Endothelial cell of umbilical vein (primary cell): ENCODE data around the gene KIAA0825. TPM values are rescaled to one million over a fixed set of nuclear protein-coding genes. Genes with fewer than 3 reads are reported as not detected.

ENCODE experiments used
- BruUV-seq: library from RNA; stranded (reverse); fragments of 400-500 nt; replicated peaks from 2 replicates; lab custom pipeline; 2021; lab: Mats Ljungman, UMichigan
- CTCF ChIA-PET: fragments of 300-600, 350-600 bp; sonication (Branson Sonifier 250); formaldehyde crosslinking; loops from one replicate; lab custom pipeline; 2021; ENCODE audit warnings: antibody characterized with exemption, inconsistent platforms; lab: Charles Lee
- POLR2A ChIA-PET: fragments of 300-600, 350-600 bp; sonication (Branson Sonifier 250); formaldehyde crosslinking; loops from one replicate; lab custom pipeline; 2021; ENCODE audit warnings: antibody characterized with exemption, inconsistent platforms; lab: Charles Lee
- DNase-seq: peaks from one replicate; pipeline ENCODE4 v3.0.0-alpha.2; 2011; ENCODE audit warnings: low read depth, low spot score
- FAIRE-seq: peaks from 2 replicates; lab custom pipeline; 2011; peaks lifted over from hg19 to GRCh38; lab: Jason Lieb, UNC
- H2AFZ ChIP-seq: 2 replicates; pipeline ENCODE4 v1.6.0; 2012; ENCODE audit warnings: low read depth, low read length, control low read depth, inconsistent platforms
- H3K27ac ChIP-seq: 2 replicates; pipeline ENCODE4 v1.5.1; 2011; ENCODE audit warnings: low read depth, mild to moderate bottlenecking, control low read depth, low read length, moderate library complexity; ENCODE audit not compliant: insufficient read depth
- H3K27me3 ChIP-seq, 2 experiments: 2 replicates each; pipeline versions ENCODE4 v1.6.0 to v1.6.1; 2011; ENCODE audit warnings: low read length in 2 of 2, mixed read lengths in 1 of 2; ENCODE audit not compliant: control insufficient read depth in 2 of 2, insufficient read depth in 2 of 2
- H3K36me3 ChIP-seq, 2 experiments: 2 replicates in 1 of 2; 3 replicates in 1 of 2; pipeline ENCODE4 v1.5.1; 2011; ENCODE audit warnings: low read length in 2 of 2, mild to moderate bottlenecking in 1 of 2, moderate library complexity in 1 of 2; ENCODE audit not compliant: control insufficient read depth in 2 of 2, insufficient read depth in 2 of 2; ENCODE audit errors: extremely low read depth in 1 of 2
- H3K4me1 ChIP-seq: 3 replicates; pipeline ENCODE4 v1.5.1; 2011; ENCODE audit warnings: mild to moderate bottlenecking, low read length; ENCODE audit not compliant: control insufficient read depth, insufficient read depth; ENCODE audit errors: extremely low read depth
- H3K4me2 ChIP-seq: 2 replicates; pipeline ENCODE4 v1.6.1; 2011; ENCODE audit warnings: low read length, control low read depth, mixed read lengths; ENCODE audit not compliant: insufficient read depth
- H3K4me3 ChIP-seq, 3 experiments: fragments of 200-600 bp in 1 of 3; sonication (generic), shearing (Covaris generic) in 1 of 3; replicated peaks in 1 of 3; 2 replicates each; pipeline ENCODE4 v1.5.1; 2011 to 2016; ENCODE audit warnings: control low read depth in 3 of 3, low read length in 3 of 3, mild to moderate bottlenecking in 2 of 3, inconsistent platforms in 1 of 3, low read depth in 1 of 3, moderate library complexity in 1 of 3; ENCODE audit not compliant: insufficient read depth in 1 of 3
- H3K79me2 ChIP-seq: 2 replicates; pipeline ENCODE4 v1.6.0; 2012; ENCODE audit warnings: low read length, inconsistent platforms; ENCODE audit not compliant: control insufficient read depth, insufficient read depth
- H3K9ac ChIP-seq: replicated peaks from 2 replicates; pipeline ENCODE3; 2011; ENCODE audit warnings: low read length, control low read depth; ENCODE audit not compliant: insufficient read depth; ENCODE audit errors: extremely low read depth
- H3K9me1 ChIP-seq: replicated peaks from 3 replicates; pipeline ENCODE4 v1.6.0; 2011; ENCODE audit warnings: mild to moderate bottlenecking, low read length; ENCODE audit not compliant: control insufficient read depth, insufficient read depth; ENCODE audit errors: extremely low read depth
- H3K9me3 ChIP-seq: replicated peaks from 2 replicates; pipeline ENCODE4 v1.5.1; 2012; ENCODE audit warnings: low read length, inconsistent platforms; ENCODE audit not compliant: control insufficient read depth, insufficient read depth
- H4K20me1 ChIP-seq: replicated peaks from 2 replicates; pipeline ENCODE3; 2011; ENCODE audit warnings: mild to moderate bottlenecking, low read length; ENCODE audit not compliant: control insufficient read depth, insufficient read depth; ENCODE audit errors: extremely low read depth
- CTCF ChIP-seq, 2 donors: IDR thresholded peaks; 1 replicate in 1 of 2; 2 replicates in 1 of 2; pipeline ENCODE4 v1.5.1; 2011; ENCODE audit warnings: low read length in 2 of 2, mild to moderate bottlenecking in 2 of 2, moderate library complexity in 2 of 2, control low read depth in 1 of 2, inconsistent platforms in 1 of 2, low read depth in 1 of 2; ENCODE audit not compliant: insufficient read depth in 1 of 2; ENCODE audit errors: extremely low read depth in 1 of 2
- EZH2 ChIP-seq: IDR thresholded peaks from 2 replicates; pipeline ENCODE4 v1.6.1; 2012; ENCODE audit warnings: borderline replicate concordance, low read depth, mild to moderate bottlenecking, moderate library complexity, low read length, inconsistent platforms; ENCODE audit not compliant: severe bottlenecking
- FOS ChIP-seq: IDR thresholded peaks from 2 replicates; pipeline ENCODE4 v1.6.1; 2011; ENCODE audit warnings: mild to moderate bottlenecking, low read length, moderate library complexity, borderline replicate concordance; ENCODE audit not compliant: insufficient read depth
- GATA2 ChIP-seq: IDR thresholded peaks from 2 replicates; pipeline ENCODE4 v1.7.0; 2011; ENCODE audit warnings: low read depth, mild to moderate bottlenecking, moderate library complexity, mixed read lengths, low read length; ENCODE audit not compliant: insufficient read length, insufficient read depth
- POLR2A ChIP-seq: IDR thresholded peaks from 2 replicates; pipeline ENCODE4 v1.6.1; 2012; ENCODE audit warnings: low read depth, mild to moderate bottlenecking, control low read depth, low read length
- POLR2AphosphoS5 ChIP-seq: IDR thresholded peaks from 2 replicates; pipeline ENCODE4 v1.6.1; 2012; ENCODE audit warnings: low read depth, mild to moderate bottlenecking, control low read depth, low read length, moderate library complexity; ENCODE audit not compliant: insufficient read depth
- dilution Hi-C: fragments of 300-500 bp; cut with MboI; formaldehyde crosslinking; loops from one replicate; pipeline ENCODE4 v1.15.0; 2019; ENCODE audit warnings: low sequenced_read_pairs; ENCODE audit not compliant: extremely low pct_ligation_motif_present
- intact Hi-C: fragments of 100-400 bp; cut with micrococcal nuclease; formaldehyde crosslinking; loops from one replicate; pipeline ENCODE4 v1.10.0; 2022
- polyA plus RNA-seq, 4 experiments: library from polyadenylated mRNA; depleted of rRNA in 3 of 4; stranded (reverse) in 3 of 4; unstranded in 1 of 4; fragments of >200 nt; gene quantifications; 2 replicates each; pipeline versions ENCODE4 v1.2.1 to v1.2.3, GENCODE V29; 2011 to 2012; ENCODE audit warnings: missing spikeins in 1 of 4
- total RNA-seq: library from RNA; stranded (reverse); gene quantifications from 2 replicates; pipeline ENCODE4 v1.2.3, GENCODE V29; 2021

The KIAA0825 gene
- total and polyA plus RNA-seq, 2 donors (not counting 3 experiments of a cell fraction or from before 2014, with no cell fraction given), result 0.15 to 1.1 TPM

GRCh38 chr5:94174748-94175411 lies 443.5 kb downstream of the KIAA0825 start:
- H2AFZ ChIP-seq, result no peak overlapping the region

More at GRCh38 chr5:94174748-94175411, 443.5 kb downstream of the KIAA0825 start:
- intact Hi-C loops (no loop called here), dilution Hi-C loops (no loop called here)
- no peak for TF ChIP-seq CTCF (IDR thresholded peaks at IDR 0.05; ENCODE audit: extremely low read depth in 1 of 2, insufficient read depth in 1 of 2, low read depth in 1 of 2, low read length in 2 of 2)
- no peak for TF ChIP-seq FOS
- TF ChIP-seq EZH2, result no peak
- TF ChIP-seq POLR2A, result no peak
- TF ChIP-seq GATA2, result no peak
- no peak for TF ChIP-seq POLR2AphosphoS5
- FAIRE-seq (no peak), DNase-seq (no peak)
- Histone ChIP-seq H3K4me3 (no peak overlapping the region), H4K20me1 (no peaks in the 10 kb centered on the region), H3K9me1 (no peaks in the 10 kb centered on the region), H3K79me2 (no peaks in the 10 kb centered on the region), H3K27ac (no peak overlapping the region), H3K4me2 (no peak overlapping the region), H3K4me1 (no peaks in the 10 kb centered on the region), H3K27me3 (no peaks in the 10 kb centered on the region), H3K36me3 (no peaks in the 10 kb centered on the region), H3K9me3 (no peaks in the 10 kb centered on the region), H3K9ac (no peak overlapping the region)
- ChIA-PET POLR2A (no interaction called here), CTCF (no interaction called here)
- BruUV-seq, result no TSS peak
